ENCODE results near the gene UNC5C. TPM values are rescaled to one million over a fixed set of nuclear protein-coding genes. Genes with fewer than 3 reads are reported as not detected.
A peak's percentile ranks its signal among the peaks of the same experiment; 100 is the strongest.

Gene UNC5C
- 14.3 TPM for total RNA-seq

GRCh38 chr4:95548738-95549245 lies at the start of gene UNC5C:
Gene UNC5C (minus strand): TSS chr4:95548973.
- DNase-seq (ENCODE audit: low spot score in 2 of 2) = peak; percentile 58 to 60
- no peak for FAIRE-seq

DNA sequence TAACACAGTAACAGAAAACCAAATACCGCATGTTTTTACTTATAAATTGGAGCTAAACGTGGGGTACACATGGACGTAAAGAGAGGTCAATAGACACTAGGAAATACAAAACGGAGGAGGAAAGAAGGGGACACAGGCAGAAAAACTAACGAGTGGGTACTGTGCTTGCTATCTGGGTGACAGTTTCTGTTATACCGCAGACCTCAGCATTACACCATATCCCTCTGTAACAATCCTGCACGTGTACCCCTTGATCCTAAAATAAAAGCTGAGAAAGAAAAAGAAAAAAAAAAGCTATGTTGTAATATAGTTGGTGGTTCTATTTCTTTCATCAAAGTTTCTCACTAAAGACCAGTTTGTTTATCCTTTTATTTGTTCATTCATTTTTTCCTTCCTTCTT lies 47.9 kb upstream of the UNC5C start:
- no peak for DNase-seq (ENCODE audit: low spot score in 2 of 2)
- FAIRE-seq = no peak

DNA sequence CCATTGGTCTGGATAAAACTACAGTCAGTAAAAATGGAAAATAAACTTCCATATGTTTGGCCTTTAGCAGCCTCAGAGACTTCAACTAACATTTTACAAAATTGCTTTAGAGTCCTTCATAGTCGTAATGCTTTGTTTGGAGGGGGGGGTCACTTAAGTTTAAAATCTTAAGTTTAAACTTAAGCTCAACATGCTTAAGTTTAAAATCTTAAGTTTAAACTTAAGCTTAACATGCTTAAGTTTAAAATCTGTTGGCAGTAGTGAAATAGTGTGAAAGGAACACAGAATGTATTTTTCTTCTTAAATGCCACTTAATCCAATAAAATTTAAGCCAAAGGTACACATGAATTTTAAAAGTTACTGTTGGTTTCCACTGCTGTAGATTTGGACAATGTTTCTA lies 45.9 kb upstream of the UNC5C start:
- FAIRE-seq = no peak
- DNase-seq (ENCODE audit: low spot score in 2 of 2) = no peak

- FAIRE-seq (no peak), DNase-seq (ENCODE audit: low spot score in 2 of 2) (no peak)
Measured at GRCh38 chr4:95594013-95594412, 45.2 kb upstream of the UNC5C start.

- no peak for FAIRE-seq
- no peak for DNase-seq (ENCODE audit: low spot score in 2 of 2)
Measured at GRCh38 chr4:95591278-95591677, 42.5 kb upstream of the UNC5C start.

DNA sequence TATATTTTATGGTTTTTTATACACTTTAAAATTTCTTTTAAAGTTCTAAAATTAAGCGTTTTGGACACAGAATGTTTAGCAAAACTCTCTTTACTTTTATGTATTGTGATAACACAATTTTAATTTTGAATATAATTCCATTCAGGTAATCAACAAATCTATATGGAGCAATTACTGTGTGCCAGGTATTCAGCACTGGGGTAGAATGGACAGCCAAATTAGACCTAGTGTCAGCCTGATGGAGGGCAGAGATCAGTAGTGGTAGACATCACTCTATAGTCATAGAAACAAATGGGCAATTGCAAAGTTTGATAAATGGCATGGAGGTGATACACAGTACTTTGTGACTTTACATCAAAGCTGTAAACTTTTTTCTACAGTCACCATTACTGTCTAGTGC lies 41.8 kb upstream of the UNC5C start:
- DNase-seq (ENCODE audit: low spot score in 2 of 2) = no peak
- FAIRE-seq = no peak

DNA sequence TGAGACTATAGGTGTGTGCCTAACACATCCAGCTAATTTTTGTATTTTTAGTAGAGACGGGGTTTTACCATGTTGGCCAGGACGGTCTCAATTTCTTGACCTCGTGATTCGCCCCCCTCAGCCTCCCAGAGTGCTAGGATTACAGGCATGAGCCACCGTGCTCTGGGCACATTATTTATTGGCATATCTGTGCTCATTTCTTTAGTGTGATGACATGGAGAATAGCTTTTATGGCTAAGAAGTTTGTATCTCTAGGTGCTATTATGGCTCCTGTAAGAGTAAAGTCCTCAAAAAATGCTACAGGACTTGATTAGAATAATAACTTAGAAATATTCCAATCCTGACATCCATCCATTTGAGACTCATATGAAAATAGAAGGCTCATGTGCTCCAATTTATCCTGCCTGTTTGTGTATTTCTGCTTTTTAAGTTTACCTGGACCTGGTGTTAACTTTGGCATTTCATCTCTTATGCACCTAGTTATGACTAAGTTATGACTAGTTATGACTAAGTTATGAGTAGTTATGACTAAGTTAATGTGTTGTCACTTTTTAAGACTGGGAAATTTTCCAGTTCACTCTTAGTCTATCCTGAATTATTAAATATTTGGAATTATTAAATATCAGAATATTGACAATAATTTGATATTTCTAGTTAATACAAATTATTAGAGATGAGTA lies 36.4 kb upstream of the UNC5C start:
- DNase-seq (ENCODE audit: low spot score in 2 of 2) (no peak), FAIRE-seq (peak; percentile 81)

DNA sequence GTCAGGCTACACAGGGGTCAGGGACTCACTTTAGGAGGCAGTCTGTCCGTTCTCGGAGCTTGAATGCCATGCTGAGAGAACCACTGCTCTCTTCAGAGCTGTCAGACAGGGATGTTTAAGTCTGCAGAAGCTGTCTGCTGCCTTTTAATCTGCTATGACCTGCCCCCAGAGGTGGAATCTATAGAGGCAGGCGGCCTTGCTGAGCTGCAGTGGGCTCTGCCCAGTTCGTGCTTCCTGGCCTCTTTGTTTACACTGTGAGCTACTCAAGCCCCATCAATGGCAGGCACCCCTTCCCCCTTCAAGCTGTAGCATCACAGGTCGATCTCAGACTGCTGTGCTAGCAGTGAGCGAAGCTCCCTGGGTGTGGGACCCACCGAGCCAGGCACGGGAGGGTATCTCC lies 31.5 kb upstream of the UNC5C start:
- no peak for FAIRE-seq
- no peak for DNase-seq (ENCODE audit: low spot score in 2 of 2)

GRCh38 chr4:95572304-95572991 lies 23.7 kb upstream of the UNC5C start:
- FAIRE-seq = no peak
- no peak for DNase-seq (ENCODE audit: low spot score in 2 of 2)

GRCh38 chr4:95571577-95571976 lies 22.8 kb upstream of the UNC5C start:
- FAIRE-seq (no peak), DNase-seq (ENCODE audit: low spot score in 2 of 2) (no peak)

GRCh38 chr4:95563638-95564337 lies 15.0 kb upstream of the UNC5C start:
- FAIRE-seq (no peak), DNase-seq (ENCODE audit: low spot score in 2 of 2) (no peak)

- FAIRE-seq = no peak
- DNase-seq (ENCODE audit: low spot score in 2 of 2) = no peak
Measured at GRCh38 chr4:95560774-95561173, 12.0 kb upstream of the UNC5C start.

DNA sequence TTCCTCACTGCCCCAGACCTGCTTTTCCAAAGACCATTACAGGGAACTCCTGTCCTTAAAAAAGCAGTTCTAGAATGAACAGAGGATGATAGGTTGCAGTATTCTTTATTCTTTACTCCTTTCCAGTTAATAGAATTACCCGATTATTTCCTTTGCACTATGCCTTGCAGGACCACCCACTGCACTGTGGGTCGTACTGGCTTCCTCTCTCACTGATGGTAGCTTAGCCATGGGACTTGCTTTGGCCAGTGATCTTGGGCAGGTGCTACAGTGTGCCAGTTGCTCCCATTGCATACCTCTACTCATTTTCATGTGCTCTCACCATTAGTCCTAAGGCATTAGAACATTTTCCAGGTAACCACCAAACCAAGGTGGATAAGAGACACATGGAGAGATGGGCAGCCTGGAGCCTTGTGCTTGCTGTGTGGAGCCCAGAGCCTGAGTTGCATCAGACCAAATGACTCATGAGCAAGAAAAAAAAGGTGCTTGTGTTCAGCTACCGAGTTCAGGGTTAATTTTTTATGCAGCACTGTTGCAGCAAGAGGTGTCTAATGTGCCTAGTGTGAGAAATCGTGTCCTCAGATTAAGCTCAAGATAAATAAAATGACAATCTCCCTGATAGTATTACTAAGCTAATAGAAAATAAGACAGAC lies 7.6 kb upstream of the UNC5C start:
- no peak for FAIRE-seq

DNA sequence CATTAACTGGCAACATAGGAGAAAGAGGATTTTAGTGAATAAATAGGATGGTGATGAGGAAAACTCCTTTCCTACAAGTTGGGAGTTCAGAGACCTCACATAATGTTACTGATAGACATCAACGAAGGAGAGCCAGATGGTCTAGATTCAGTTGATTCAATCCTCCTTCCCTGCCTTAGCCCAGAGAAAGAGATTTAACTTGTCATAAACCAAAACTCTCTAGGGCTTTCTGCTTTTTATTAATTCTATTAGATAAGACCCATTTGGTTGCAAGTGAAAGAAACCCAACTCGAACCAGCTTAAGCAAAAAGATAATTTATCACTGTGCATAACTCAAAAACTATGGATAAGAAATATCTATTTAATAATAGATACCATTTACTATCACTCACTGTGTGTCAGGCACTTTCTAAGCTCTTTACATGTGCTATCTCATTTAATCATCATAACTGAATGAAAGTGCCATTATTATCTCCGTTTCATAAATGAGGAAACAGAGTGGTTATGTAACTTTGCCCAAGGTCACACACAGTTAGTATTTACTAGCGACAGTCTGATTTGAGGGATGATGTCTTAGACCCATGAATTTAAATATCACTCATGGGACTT lies 4.3 kb upstream of the UNC5C start:
- DNase-seq (ENCODE audit: low spot score in 2 of 2) (no peak), FAIRE-seq (no peak)

More for the DNA sequence above, 7.6 kb upstream of the UNC5C start:
- no peak for DNase-seq (ENCODE audit: low spot score in 2 of 2)

DNA sequence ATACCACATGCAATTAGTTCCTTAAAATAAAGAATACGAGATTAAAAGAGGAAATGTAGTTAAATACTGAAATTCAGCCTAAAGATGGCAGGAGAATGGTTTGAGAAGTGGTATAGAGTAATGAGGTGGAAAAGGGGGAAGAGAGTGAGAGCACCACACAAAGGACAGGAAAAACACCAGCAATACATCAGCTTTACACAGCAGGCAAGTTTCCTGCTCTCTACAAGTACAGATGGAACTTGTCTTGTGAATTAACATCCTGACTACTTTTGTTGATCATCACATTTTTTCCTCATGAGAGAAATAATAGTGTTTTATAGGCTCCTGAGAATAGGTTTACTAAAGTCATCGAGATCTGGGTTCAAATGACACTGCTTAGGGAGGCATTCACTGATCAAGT lies 2.9 kb upstream of the UNC5C start:
- no peak for FAIRE-seq
- no peak for DNase-seq (ENCODE audit: low spot score in 2 of 2)

DNA sequence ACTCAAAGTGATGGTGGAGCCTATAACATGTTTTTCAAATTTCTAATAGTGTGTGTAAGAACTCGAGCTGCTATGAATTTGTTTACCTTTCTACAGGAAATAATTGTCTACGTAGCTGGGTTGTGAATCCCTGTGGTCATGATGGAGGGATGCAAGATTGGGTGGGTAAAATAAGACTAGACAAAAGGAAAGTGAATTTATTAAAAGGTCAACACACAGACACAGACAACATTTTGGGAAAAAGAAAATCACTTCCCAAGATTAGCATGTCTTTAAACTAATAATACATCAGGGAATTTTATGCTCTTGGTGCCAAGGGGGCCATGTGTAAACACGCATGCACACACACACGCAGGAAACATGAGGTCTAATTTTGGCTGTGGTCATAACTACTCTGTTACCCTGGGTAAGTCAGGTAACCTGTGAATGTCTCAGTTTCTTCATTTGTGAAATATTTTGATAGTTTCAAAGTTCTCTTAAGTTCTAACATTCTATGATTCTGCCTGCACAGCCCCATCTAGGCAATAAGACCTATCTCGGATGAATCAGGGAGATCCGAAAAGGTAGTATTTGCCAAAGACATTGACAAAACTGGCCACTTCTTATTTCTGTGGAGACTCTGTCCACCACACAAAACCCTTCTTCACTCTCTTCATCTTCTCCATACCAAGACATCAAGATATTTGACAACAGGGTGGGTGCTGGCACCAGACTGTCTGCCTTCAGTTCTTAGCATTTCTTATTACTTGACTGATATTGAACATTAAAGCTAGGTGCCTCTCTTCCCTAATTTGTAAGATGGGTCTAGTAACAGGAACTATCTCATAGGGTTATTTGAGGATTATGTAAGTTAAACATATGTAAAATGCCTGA lies 1.6 kb upstream of the UNC5C start:
- no peak for FAIRE-seq
- no peak for DNase-seq (ENCODE audit: low spot score in 2 of 2)

GRCh38 chr4:95549246-95550114 lies 707 bp upstream of the UNC5C start:
- FAIRE-seq (no peak), DNase-seq (ENCODE audit: low spot score in 2 of 2) (peak; percentile 39 to 51)

DNA sequence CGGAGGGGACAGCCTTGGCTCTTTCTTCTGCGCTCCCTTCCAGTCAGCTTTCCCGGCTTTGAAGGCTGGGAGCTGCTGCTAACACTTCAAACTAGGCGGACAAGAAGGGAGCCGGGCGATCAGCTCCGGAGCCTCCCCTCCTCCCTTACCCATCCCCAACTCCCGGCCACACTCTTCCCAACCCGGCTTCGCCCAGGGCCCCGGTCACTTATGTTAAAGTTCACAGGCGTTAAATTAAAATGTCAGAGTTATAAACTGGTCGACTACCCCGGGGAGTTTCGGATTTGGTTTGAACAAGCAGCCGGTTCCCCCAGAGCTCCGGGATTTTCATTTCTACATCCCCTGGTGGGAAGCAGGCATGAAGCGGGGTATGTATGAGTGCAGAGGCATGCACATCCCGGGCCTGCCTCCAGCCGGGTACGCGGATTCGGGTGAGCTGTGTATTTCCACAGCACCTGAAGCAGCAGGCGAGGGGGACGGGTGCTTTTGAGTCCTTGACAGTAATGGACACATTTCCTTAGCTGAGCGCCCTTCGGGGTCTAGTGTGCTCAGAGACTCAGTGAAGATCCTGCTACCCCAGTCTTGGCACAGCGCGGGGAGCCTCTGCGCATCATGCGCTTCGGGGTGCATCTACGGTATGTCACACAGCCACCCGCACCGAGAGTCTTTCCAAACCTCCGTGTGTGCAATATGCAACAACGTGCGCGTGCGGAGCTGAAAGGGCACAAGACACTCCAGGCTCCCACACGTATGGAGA lies 880 bp downstream of the UNC5C start:
- no peak for DNase-seq (ENCODE audit: low spot score in 2 of 2)
- FAIRE-seq = no peak
